Fibroblast of mammary gland (primary cell): ENCODE results near the gene RAB5B.

ENCODE experiments used
- DNase-seq: peaks from one replicate; pipeline ENCODE4 v3.0.0-alpha.2; 2010; ENCODE audit warnings: low read depth
- H3K4me3 ChIP-seq: 2 replicates; pipeline ENCODE4 v1.5.1; 2011; ENCODE audit warnings: low read depth, mild to moderate bottlenecking, low read length, moderate library complexity; ENCODE audit not compliant: control insufficient read depth
- TF ChIP-seq, protein P1 (sequence below): conservative IDR thresholded peaks from 2 replicates; pipeline ENCODE4 v1.5.1; 2011; ENCODE audit warnings: low read depth, low read length, inconsistent platforms; ENCODE audit not compliant: control insufficient read depth, insufficient read depth

Gene RAB5B

DNA sequence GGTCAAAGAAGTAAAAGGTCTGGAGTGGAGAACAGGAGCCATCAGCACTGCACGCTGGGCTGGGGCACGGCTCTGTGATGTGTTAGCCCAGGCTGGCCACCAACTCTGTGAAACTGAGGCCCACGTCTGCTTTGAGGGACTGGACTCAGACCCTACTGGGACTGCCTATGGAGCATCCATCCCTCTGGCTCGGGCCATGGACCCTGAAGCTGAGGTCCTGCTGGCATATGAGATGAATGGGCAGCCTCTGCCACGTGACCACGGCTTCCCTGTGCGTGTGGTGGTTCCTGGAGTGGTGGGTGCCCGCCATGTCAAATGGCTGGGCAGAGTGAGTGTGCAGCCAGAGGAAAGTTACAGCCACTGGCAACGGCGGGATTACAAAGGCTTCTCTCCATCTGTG, 30.3 kb downstream of the RAB5B start:
- DNase-seq, result no peak
- TF ChIP-seq, protein P1, sequence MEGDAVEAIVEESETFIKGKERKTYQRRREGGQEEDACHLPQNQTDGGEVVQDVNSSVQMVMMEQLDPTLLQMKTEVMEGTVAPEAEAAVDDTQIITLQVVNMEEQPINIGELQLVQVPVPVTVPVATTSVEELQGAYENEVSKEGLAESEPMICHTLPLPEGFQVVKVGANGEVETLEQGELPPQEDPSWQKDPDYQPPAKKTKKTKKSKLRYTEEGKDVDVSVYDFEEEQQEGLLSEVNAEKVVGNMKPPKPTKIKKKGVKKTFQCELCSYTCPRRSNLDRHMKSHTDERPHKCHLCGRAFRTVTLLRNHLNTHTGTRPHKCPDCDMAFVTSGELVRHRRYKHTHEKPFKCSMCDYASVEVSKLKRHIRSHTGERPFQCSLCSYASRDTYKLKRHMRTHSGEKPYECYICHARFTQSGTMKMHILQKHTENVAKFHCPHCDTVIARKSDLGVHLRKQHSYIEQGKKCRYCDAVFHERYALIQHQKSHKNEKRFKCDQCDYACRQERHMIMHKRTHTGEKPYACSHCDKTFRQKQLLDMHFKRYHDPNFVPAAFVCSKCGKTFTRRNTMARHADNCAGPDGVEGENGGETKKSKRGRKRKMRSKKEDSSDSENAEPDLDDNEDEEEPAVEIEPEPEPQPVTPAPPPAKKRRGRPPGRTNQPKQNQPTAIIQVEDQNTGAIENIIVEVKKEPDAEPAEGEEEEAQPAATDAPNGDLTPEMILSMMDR, result no peak
- no peak overlapping the region for H3K4me3 ChIP-seq

DNA sequence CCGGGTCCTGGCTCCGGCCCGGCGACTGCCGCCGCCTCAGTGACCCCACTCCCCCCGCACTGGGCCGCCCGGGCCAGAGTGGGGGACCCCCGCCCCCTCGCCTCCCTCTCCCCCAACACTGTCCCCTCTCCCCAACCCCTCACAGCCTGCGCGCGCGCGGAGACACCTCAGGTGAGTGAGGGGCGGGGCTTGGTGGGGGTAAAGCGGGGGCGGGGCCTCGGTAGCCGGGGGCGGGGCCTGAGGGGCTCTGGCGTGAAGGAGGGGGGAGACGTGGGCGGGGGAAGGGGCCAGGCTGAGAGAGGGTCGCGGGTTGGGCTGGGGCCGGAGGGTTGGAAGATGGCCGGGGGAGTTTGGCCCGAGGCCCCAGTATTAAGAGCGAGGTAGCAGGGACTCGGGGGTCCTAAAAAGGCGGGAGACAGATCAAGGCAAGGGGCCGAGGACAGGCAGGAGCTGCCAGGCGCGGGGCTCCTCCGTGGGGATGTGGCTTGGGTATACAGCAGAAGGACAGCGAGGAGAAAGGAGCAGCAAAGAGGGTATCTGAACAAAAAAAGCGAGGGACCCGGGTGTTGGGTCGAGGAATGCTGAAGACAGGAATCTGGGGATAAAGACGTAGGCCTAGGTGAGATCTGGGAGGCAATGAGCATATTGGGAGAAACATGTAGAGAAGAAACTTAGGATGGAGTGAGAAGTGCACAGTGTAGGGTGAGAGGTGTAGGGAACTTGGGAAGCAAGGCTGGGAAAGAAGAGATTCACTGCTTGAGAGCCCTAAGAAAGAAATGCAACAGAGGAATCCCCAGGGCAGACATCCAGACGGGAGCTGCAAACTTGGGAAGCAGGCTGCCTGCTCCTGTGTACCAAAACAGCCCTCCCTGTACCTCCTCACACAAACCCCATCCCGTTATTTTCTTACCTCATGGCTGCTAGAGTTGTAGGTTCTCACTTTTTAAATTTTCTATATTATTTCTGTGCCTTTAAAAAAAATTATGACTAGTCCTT, 34.0 kb downstream of the RAB5B start:
- peak; percentile 14 for DNase-seq

DNA sequence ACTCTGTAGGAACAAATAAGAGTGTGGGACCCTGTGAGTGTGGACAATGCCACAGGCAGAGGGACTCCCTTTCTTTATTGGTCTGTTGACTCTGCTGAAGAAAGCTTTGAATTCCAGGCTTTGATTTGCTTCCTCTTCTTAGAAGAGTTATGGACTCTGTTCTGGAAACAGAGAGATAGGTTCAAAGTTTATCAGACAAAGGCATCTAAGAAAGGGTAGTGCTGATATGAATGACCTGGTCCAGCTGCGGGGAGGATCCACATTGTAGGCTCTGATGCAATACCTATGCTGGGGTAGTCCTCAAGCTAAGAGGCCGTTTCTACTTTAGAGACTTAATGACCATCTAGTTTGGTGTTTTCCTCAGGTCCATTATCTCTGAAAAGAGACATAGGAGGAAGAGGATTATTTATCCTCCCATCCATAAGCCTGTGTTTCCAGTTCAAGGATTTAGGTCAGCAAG, 36.3 kb downstream of the RAB5B start:
- TF ChIP-seq, protein P1, result no peak
- no peak overlapping the region for H3K4me3 ChIP-seq
- no peak for DNase-seq

More for the DNA sequence above, 34.0 kb downstream of the RAB5B start:
- TF ChIP-seq, protein P1, result no peak
- H3K4me3 ChIP-seq, result peak overlapping the region; percentile 72

DNA sequence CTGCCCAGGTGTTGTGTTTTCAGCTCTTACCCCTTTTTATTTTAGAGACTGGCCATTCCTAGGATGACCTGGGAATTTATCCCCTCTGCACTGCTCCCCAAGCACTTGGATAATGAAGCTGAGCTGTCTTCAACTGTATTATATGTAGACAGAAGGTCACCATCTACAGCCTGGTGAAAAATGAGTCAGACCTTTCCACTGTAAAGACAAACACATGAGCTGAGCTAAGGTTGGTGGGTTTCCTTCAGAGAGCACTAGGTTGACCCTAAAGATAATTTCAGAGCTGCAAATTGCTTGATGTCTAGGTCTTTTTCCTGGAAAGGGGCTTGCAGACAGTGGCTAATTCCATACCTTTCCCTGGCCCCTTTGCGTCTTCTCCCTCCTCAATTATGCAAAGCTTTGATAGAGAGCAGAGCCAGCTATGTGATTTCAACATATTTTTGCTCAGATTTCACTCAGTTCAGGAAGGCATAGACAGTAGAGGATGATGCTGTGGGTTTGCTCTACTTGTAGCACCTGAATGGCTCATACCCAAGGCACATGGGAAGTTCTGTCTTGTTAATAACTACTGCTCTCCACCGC, 37.7 kb downstream of the RAB5B start:
- no peak overlapping the region for H3K4me3 ChIP-seq
- peak; percentile 20 for DNase-seq
- TF ChIP-seq, protein P1, result no peak

DNA sequence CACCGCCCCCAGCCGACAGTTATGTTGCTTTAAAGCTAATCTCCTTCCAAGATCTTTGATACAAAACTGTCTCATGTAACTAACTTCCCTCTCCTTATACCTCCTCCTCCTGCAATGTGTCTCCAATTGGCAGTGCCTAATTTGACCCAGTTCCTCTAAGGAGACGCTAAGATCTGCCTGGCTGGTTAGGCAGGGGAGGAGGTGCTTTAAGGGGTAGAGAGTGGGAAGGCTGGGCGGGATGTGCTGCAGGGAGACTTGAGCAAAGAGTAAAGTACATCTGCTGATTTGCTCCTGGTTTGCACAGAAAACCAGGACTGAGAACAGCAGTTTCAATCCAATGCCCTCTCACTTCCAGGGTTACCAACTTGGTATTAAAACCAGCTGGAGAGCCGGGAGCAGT, 39.6 kb downstream of the RAB5B start:
- no peak for DNase-seq
- TF ChIP-seq, protein P1, result no peak
- H3K4me3 ChIP-seq, result no peak overlapping the region

DNA sequence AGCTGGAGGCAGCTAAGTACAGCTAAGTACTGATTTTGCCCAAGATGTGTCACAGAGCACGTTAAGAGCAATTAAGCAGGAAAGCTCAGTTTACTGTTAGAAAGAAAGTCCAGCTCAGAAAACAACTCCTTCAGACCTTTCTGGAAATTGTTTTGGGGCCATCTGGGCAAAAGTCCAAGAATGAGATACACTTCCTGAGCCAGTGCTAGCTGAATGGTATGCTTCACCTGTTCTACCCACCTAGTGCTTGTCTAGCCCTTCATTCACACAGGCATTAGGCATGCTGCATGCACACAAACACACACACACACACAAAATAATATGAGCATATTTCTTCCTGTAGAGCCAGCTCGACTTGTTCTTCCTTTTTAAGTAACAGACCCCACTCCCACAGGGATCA, 40.3 kb downstream of the RAB5B start:
- no peak for DNase-seq
- H3K4me3 ChIP-seq, result no peak overlapping the region
- TF ChIP-seq, protein P1, result no peak
